GM08714 (cell line): ENCODE results near the gene MAGI1.

ENCODE experiments used
- H3K4me3 ChIP-seq: fragments of 200-500 bp; sonication (Bioruptor generic); 2 replicates; pipeline ENCODE4 v1.5.1; 2014; ENCODE audit warnings: mild to moderate bottlenecking, low read length, inconsistent platforms
- ZNF274 ChIP-seq: IDR thresholded peaks from 2 replicates; pipeline ENCODE4 v1.6.1; 2012; ENCODE audit warnings: mild to moderate bottlenecking, low read depth, low read length

Gene MAGI1

DNA sequence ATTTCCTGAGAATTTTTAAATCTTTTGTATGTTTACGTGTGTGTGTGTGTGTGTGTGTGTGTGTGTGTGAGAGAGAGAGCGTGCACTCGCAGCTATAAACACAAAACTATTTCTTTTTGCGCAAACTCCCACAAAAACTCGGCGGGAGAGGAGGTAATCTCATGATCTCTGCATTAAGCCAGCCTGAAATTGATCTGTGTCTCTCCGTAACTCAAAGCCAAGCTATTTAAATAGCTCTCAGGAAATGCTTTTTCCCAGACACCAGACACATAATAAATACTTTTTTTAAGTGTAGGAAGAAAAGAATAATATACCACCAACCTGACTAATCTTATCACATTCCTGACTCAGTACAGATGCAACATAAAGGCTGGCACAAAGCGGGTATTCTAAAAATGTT lies 226.8 kb downstream of the MAGI1 start:
- TF ChIP-seq ZNF274 = no peak
- no peak overlapping the region for H3K4me3 ChIP-seq

DNA sequence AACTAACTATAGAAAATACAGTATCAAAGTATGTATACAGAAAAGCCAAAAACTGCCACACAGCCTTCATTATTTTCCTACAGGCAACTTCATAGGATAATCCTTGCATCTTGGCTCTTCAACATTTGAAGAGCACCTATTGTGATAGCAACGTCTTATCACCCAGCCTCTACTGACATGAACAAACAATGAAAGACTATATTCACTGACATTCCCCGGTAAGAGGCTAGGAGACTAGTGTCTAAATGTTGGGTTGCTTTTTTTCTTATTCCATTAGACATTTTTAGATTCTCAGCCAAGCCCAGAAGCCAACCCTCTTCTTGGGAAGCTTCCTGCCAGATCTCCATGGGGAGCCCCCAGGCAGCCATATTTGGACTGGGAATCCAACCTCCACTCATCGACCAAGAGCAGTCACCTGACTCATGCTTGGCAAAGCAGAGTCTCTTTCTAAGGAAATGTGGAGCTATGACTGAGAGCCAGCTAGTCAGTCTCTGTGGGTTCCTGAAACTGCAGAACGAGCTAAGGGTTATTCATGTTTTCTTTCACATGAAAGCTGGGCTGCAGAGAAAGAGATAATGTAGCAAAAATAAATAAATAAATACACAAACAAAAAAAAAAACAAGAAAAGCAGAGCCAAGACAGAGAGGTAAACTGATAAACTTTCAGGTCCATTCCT lies 227.5 kb downstream of the MAGI1 start:
- H3K4me3 ChIP-seq = no peak overlapping the region
- no peak for TF ChIP-seq ZNF274

DNA sequence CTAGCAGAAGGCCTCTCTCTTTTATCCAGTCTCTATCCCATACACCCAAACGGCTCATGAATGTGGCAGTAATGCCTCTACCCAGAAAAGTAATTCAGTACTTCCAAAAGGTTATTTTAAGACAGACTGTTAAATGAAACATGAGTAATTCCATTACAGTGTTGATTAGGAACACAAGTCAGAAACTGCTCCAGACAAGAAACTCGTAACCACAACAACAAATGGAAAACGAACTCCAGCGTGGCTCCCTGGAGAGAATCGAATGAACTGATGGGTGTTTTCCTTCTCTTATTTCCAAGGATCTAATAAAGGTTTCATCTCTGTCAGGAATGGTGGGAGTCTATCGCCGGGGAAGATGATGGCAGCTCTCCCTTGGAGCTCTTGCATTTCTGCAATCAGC lies 228.4 kb downstream of the MAGI1 start:
- no peak overlapping the region for H3K4me3 ChIP-seq
- no peak for TF ChIP-seq ZNF274

DNA sequence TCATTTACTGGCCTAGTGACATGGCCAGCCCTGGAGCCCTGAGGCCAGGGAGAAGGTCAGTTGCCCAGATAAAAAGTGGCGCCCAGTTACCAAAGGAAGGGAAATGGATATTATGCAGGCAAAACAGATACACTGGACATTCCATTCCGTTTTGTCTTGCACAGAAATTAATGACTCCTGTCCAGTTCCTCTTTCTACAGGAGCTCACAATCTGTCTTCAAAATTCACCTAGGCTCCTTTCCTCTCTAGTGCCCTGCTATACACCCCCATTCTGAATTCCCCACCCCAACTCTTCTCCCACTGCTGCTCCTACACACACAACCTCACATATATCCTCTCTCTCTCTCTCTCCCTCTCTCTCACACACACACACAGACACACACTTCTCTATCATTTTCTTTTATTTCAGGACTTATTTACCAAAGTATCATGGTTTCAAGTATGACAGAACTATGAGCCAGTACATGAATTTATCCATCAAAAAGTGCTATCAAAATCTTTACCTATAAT lies 229.0 kb downstream of the MAGI1 start:
- no peak for TF ChIP-seq ZNF274
- no peak overlapping the region for H3K4me3 ChIP-seq

DNA sequence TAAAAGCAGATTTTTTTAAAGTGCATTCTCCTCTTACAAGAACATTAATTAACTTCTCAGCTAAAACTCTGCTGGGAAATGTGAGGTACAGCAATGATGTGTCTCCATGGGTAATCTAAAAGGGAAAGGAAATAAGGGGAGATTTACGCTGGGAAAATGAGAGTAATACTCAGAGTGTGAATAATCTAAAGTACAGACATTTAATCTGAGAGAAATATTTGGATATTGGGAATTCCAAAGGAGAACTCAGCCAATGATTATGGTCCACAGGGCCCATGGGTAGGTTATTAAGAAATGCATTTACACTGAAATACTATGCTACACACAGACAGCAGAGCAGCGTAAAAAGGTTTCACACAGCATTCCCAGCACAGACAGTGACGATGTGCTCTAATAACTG lies 229.9 kb downstream of the MAGI1 start:
- no peak overlapping the region for H3K4me3 ChIP-seq
- no peak for TF ChIP-seq ZNF274

DNA sequence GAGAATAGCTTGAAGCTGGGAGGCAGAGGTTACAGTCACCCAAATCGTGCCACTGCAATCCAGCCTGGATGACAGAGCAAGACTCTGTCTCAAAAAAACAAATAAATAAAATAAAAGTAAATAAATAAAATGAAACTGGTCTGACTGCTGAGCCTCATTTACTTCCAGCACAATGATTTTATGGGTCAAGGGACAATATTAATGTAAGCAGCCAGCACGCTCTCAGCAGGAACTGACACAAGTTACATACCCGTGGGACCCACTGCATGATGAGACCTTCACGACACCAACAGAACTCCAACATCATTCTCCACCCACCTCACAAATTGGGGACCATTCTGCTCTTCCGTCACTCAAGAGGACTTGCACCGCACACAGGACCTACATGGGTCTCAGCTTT lies 230.3 kb downstream of the MAGI1 start:
- TF ChIP-seq ZNF274 = no peak
- no peak overlapping the region for H3K4me3 ChIP-seq

DNA sequence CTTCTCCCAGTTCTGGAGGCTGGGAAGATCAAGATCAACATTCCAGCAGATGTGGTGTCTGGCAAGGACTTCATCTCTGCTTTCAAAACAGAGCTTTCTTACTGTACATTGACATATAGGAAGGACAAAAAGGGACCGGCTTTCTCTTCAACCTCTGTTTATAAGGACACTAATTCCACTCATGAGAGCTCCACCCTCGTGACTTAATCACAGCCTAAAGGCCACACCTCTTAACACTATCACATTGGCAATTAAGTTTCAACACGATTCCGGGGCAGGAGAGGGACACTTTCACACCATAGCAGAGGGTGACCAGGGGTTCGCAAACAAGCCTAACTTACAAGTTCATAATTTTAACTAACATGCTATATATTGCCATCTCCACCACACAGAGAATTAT lies 231.5 kb downstream of the MAGI1 start:
- no peak for TF ChIP-seq ZNF274

DNA sequence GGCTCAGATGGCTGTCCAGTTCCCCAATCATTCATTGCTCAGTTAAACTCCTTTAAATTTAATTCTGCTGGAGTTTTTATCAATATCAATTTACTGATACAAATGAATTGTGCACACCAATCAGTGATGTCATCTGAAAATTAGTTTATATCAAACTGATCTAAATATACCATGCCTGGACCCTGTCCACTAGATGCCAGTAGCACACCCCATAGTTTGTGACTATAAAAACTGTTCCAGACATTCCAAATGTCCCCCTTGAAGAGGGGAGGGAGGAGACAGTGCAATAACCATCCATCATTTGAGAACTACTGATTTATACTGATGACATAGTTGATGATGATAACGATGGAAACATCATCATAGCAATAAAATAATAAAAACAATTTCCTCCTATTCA lies 232.1 kb downstream of the MAGI1 start:
- no peak overlapping the region for H3K4me3 ChIP-seq
- no peak for TF ChIP-seq ZNF274

More for the DNA sequence above, 231.5 kb downstream of the MAGI1 start:
- H3K4me3 ChIP-seq = no peak overlapping the region

DNA sequence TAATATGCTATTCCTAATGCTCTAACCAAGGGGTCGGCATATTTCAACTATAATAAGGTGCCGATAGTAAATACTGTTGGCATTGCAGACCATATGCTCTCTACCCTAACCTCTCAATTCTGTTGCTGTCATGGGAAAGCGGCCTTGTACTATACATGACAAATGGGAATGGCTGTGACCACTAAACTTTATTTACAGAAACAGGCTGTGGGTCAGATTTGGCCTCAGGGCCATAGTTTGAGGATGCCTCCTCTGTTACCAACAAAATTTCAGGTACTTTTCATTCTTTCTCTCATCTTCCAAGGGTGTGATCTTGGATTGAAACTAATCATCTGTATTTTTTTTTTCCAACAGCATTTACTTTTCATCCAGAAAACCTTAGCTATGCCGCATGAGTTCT lies 242.0 kb downstream of the MAGI1 start:
- no peak overlapping the region for H3K4me3 ChIP-seq
- no peak for TF ChIP-seq ZNF274

DNA sequence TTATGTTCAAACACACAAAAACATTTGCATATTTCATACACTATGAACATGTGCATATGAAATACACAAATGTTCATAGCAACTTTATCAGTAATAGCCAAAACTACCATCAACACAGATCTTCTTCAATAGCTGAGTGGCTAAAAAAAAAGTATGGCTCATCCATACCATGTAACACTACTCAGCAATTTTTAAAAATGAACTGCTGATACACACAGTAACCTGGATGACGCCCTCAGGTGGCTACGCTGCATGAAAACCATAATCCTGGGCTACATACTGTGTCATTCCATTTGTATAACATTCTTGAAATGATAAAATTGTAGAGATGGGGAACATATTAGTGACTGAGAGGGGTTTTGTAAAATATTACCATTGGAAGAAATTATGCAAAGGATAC lies 243.6 kb downstream of the MAGI1 start:
- no peak overlapping the region for H3K4me3 ChIP-seq
- no peak for TF ChIP-seq ZNF274

DNA sequence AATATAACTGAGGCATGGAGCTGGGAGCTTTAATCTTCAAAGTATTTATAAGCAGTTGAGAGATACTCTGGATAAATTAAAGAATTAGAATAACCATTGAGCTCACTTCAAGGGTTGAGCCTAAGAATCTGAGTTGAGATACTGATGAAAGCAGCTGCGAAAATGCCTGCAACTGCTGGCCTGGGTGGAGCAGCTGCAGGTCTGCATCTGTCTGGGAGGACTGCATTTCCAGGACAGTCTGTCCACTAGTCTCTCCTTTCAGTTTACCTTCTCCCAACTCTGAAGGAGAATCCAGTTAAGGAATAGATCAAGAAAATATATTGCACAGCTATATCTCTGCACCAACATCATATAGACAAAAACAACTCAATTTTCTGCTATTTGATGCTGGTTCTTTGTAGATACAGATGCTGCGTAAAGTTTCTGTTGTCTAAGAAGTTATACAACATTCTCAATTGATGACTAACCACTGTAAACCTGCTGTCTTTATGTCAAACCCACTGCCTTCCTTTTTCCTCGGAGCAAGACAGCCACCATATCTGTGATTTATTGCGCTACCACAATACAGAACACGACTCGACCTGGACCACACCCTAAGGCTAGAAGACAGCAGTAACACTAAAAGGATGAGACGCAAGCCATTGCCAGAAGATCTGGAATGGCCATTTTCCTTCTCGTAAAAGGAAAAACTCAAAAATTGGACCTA lies 245.1 kb downstream of the MAGI1 start:
- no peak overlapping the region for H3K4me3 ChIP-seq
- no peak for TF ChIP-seq ZNF274

DNA sequence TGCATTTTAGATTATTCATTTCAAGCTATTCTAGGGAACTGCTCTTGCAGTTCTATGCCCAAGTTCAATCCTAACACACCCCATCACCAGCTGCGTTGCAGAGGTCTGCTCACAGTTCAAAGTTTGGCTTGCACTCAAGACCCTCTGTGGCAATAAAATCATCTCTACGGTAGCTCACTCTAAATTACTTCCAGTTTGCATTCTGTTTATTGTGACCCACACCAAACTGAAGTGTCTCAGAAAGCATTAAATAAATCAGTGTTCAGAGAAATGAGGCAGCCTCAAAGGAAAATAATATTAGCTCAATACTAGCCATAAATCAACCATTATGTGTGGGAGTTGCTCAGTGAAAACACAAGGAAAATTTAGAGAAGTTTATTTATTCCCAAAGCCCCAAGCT lies 250.3 kb downstream of the MAGI1 start:
- H3K4me3 ChIP-seq = no peak overlapping the region
- no peak for TF ChIP-seq ZNF274

DNA sequence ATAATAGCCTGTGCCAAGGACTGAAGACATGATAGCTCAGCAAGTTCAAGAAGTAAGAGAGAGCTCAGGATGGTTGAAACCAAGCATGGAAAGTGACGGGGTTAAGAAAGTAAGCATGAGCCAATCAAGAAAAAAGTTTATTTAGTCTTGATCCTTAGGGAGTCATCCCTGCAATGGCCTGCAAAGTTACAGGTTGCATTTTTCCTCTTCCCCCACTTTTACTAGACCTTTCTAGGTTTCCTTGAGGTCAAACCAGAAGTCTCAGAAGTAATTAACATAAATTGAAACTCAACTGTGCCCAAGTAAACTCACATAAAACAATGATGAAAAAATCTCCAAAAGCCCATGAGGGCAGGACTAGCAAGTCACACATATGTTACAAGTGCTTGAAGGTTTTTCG lies 250.9 kb downstream of the MAGI1 start:
- no peak overlapping the region for H3K4me3 ChIP-seq
- no peak for TF ChIP-seq ZNF274

DNA sequence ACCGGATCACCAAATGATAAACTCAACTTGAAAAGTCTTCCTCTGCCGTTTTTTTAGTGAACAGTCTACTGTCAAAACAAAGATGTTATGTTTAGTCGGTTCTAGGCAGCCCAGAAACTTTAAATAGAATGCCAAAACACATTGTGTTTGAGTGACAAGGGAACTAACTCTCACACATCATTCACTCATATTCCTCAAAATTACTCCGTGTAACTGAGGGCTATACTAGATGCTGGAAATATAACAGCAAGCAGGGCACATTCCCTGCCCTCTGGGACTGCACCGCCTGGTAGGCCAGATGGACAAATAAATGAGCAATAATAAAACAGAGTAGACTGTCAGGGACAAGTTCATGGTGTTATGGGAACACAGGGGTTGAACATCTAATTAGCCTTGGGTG lies 251.4 kb downstream of the MAGI1 start:
- no peak overlapping the region for H3K4me3 ChIP-seq
- no peak for TF ChIP-seq ZNF274

DNA sequence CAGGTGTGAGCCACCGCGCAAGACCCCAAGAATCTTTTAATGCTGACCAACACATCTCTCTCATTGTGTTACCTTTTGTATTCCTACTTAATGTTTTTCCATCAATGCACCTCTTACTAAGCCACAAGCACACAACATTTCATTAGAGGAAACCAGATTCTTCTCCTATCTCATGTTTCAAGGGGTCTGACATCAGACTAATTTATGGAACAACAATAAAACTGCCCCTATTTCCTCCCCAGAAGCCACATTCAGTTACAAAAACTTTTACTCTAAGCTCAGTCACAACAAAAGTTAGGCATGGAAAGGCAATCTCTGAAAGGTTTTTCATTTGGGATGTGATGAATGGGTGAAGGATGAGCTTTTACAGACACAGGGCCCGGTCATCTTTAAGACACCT lies 251.8 kb downstream of the MAGI1 start:
- H3K4me3 ChIP-seq = no peak overlapping the region
- no peak for TF ChIP-seq ZNF274
